CD4-positive, alpha-beta T cell treated with Interleukin-6 at 100 ng/mL for 8 hours (primary cell): ENCODE results near the gene IKZF4.
A peak's percentile ranks its signal among the peaks of the same experiment; 100 is the strongest.
"Not testable (repeated sequence)": the region's sequence is repeated elsewhere in the genome, so short reads cannot be mapped to it uniquely, and the experiment has no call there.

Experiments
- DNase-seq: peaks from one replicate; pipeline ENCODE4 v3.0.0-alpha.2; 2020; ENCODE audit warnings: mixed read lengths, low spot score

IKZF4 gene

DNA sequence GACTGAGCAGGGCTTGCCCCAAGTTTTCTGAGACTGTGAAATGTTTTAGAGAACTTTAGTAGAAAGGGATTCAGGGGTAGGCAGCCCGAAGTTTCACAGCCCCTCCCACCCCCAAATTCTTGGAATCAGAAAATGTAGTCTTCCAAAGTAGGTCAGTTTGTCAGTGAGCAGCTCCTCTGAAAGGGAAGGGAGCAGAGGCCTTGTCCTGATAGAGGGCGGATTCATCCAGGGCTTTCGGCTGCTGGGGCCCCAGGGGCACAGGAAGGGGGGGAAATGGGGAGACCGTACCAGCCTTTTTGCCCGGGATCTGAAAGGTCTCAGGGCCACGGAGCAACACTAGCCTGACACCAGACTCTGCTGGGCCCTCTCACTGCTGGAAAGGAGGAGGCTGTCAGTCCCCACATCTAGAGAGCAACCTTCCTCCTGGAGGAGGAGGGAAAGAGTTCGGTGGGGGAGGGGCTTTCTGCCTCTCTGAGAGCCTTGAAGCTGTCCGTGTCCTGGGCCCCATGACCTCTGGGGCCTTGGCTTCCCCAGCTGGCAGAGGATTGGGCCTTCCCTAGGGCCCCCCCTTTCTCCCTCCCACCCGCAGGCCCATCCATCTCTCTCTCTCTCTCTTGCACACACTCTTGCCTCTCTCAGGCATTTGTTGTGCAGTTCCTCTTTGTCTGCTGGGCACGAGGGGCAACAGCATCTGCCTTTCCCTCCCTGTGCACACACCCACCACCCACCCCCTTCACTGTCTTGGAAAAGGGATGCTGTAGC, at the start of gene IKZF4:
Gene IKZF4, plus strand, starts transcription at position 621 of the 762 bp plus-strand sequence. CDS start 451 bp downstream, outside the sequence.
- DNase-seq: no peak

- no peak for DNase-seq
Measured at GRCh38 chr12:55972042-55972441, 48.8 kb upstream of the IKZF4 start.

DNA sequence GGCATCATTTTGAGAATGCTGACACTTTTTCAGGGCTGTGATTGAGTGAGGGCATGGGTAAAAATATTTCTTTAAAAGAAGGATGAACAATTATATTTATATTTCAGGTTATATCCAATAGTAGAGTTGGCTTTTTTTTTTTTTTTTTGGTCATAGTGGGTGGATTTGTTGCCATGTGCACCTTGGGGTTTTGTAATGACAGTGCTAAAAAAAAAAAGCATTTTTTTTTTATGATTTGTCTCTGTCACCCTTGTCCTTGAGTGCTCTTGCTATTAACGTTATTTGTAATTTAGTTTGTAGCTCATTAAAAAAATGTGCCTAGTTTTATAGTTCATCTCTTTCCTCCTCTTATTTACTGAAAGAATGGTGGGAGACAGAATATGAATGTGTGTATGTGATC, 48.4 kb upstream of the IKZF4 start:
- no peak for DNase-seq

DNA sequence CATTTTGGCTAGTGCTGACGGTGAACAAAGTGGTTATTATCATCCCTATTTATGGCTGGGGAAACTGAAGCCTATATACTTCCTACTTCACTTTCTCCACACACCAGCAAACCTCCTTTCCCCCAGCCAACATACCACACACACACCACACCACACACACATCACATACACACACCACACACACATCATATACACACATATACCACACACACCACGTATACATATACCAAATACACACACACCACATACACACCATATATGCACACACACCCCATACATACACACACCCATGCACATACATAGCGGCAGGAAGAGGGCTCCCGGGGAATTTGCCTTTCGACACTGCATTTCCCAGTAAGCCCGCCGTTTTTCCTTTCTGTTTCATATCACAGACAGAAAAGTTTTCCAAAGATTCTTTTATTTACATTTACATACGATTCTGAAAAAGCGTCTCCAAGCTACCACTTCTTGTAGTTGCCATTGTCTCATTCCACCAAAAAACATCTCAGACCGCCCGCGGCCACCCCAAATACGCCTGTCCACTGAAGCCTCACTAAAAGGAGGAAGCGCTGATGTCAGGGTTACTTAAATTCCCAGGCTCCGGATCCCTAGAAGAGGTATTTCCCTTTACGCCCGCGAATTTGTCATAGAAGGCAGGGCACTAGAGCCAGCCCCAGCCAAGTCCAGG, 47.8 kb upstream of the IKZF4 start:
- DNase-seq: no peak

GRCh38 chr12:55973599-55974307, 47.1 kb upstream of the IKZF4 start, which contains the start of gene RAB5B:
RAB5B (plus strand) TSS chr12:55974078; CDS start chr12:55986961, 12,883 bp downstream.
- peak; percentile 100 for DNase-seq

GRCh38 chr12:55974308-55974730, 46.5 kb upstream of the IKZF4 start:
- DNase-seq: peak; percentile 26

GRCh38 chr12:55978393-55978792, 42.5 kb upstream of the IKZF4 start:
- DNase-seq: no peak

- DNase-seq: no peak
Measured at GRCh38 chr12:55979069-55979468, 41.8 kb upstream of the IKZF4 start.

- not testable (repeated sequence) for DNase-seq
Measured at GRCh38 chr12:55981882-55982281, 39.0 kb upstream of the IKZF4 start.

GRCh38 chr12:55982319-55982936, 38.4 kb upstream of the IKZF4 start:
- DNase-seq: no peak

- no peak for DNase-seq
Measured at GRCh38 chr12:55983232-55983842, 37.5 kb upstream of the IKZF4 start.

DNA sequence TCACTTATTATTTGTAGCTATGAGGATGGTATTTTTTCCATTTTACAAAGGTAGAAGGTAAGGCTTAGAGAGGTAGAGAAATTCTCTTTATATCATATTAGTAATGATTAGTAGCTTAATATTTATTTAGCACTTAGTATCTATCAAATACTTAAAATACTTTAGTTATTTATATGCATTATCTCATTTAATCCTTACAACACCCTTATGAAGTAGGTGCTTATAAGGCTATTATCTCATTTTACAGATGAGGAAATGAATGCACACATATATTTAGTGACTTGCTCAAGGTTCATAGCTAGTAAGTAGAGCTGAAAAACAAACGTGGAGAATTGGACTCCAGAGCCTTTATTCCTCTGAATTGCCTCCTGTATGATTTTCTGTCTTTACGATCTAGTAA, 36.0 kb upstream of the IKZF4 start:
- no peak for DNase-seq

GRCh38 chr12:55985341-55985740, 35.5 kb upstream of the IKZF4 start:
- DNase-seq: no peak

DNA sequence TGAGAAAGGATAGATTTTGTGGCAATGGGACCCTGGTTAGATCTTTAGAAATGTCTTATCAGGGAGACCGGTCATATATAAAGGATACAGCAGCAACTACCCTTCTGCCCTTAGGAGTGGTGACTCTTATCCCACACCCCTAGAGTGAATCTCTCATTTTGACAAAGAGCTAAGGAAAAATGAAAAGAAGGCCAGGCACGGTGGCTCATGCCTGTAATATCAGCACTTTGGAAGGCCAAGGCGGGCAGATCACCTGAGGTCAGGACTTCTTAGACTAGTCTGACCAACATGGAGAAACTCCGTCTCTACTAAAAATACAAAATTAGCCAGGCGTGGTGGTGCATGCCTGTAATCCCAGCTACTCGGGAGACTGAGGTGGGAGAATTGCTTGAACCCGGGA, 34.9 kb upstream of the IKZF4 start:
- not testable (repeated sequence) for DNase-seq

- no peak for DNase-seq
Measured at GRCh38 chr12:55991110-55991509, 29.7 kb upstream of the IKZF4 start.

DNA sequence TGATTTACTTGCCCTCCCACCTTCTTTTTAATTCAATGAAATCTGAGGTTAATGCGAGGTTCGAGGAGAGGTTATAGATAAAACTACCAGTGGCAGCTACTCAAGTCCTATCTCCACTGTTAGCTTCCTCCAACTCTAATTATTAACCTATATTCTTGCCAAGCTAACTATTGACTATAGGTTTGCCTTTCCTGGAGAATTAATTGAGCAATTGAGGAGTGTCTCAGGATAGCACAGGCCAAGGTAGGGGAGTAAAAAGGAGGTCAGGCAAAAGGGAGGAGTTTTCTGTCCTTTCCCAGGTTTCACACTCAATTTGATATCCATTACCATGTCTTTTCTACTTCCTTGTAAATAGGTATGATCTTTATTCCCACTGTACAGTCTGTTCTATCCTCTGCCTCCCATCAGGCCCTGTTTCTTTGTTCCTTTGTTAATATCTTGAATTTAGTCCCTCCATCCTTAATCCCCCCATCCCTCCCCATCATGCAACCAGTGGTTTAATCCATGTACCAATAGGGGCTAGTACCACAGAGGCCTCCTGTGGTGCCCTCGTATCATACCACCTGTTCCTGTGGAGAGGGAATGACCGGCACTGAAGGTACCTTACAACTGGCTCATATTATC, 27.5 kb upstream of the IKZF4 start:
- no peak for DNase-seq

DNA sequence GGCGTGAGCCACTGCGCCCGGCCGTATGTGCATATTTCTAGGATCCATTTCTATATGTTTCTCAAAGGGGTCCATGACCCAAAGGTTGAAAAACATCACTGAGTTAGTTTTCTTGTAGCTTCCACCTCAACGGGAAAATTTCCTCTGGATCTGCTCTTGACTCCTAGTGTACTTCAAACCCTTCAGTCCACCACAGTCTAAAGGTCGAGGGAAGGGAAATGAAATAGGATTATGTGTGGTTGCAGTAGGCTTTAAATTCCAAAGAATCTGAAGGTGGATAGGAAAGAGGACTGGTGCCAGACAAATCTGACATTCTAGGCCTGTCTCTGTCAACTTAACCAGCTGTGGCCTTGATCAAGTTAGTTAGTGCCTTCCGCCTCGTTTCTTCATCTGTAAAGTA, 25.5 kb upstream of the IKZF4 start:
- no peak for DNase-seq

GRCh38 chr12:55996201-55996714, 24.6 kb upstream of the IKZF4 start:
- DNase-seq: peak; percentile 76

DNA sequence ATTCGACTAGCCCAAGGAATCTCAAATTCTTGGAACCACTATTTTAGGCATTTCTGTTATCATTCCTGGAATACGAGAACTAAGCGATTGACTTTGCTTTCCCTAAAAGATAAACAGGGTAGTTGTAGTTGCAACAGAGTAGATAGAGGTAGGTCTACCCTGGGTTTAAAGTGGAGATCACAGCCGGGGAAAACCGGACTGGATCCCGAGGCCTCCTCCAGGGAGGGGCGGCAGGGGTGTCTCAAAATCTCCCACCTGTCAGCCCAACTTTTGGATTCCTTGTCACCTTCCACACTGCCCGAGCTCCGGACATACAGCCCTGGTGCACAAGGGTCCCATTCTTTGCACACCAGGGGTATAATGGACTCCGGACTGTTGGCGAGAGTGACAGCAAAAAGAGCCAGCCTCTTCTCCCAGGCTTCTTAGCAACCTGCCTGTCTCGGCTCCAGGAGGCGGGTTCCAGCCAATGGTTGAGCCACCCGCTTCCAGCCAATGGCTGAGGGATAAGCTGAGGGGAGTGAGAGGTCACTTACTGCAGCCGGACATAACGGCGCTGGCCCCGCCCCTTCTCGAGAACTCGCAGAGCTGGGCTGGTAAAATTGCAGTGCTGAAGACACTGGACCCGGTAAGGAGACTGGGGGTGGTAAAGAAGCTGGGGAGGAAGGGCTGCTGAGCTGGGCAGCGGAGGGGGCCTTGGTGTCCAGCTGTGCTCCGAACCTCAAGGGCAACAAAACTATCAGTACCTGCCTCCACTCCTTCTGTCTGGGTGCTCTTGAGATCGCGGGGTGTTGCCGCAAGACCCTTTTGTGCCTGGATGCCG, 23.9 kb upstream of the IKZF4 start, which contains the start of gene SUOX:
Gene SUOX, plus strand, starts transcription at position 562 of the 820 bp plus-strand sequence. CDS start 4,946 bp downstream, outside the sequence.
- peak; percentile 17 for DNase-seq

DNA sequence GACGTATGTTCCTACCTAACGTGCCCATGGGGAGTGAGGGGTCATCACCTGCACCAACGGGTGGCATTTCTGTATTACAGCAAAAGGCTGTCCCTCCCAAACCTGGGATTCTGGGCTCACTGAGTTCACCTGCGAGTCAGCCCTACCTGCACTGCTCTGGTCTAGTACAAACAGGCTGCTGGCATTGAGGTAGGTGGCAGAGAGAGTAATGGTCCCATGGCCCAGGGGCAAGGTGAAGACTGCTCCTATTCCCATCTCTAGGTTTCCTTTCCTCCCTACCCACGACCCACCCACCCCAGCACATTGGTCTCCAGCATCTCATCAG, 23.3 kb upstream of the IKZF4 start:
- DNase-seq: no peak
